SU-DHL-6 (cell line): ENCODE data around the gene ZC3H18.

ENCODE experiments used
- H2AFZ ChIP-seq: fragments of 200-600 bp; sonication (generic); 2 replicates; pipeline ENCODE4 v1.6.1; 2014; ENCODE audit warnings: low read depth, mild to moderate bottlenecking, moderate library complexity, mixed read lengths, antibody characterized with exemption, low read length; ENCODE audit not compliant: severe bottlenecking
- H3F3A ChIP-seq: fragments of 200-600 bp; shearing (Covaris generic); 2 replicates; pipeline ENCODE4 v1.6.0; 2016; ENCODE audit warnings: antibody characterized with exemption, mild to moderate bottlenecking; ENCODE audit not compliant: insufficient read depth
- H3K27ac ChIP-seq: fragments of 200-600 bp; sonication (generic); 2 replicates; pipeline ENCODE4 v1.5.1; 2016; ENCODE audit warnings: low read depth, mild to moderate bottlenecking, low read length, moderate library complexity, mixed read lengths
- H3K27me3 ChIP-seq: fragments of 200-600 bp; sonication (generic), shearing (Covaris generic); 2 replicates; pipeline ENCODE4 v1.6.0; 2014; ENCODE audit warnings: mild to moderate bottlenecking, low read length
- H3K36me3 ChIP-seq: fragments of 200-600 bp; sonication (generic); 2 replicates; pipeline ENCODE4 v1.6.1; 2014; ENCODE audit warnings: mild to moderate bottlenecking, low read length, mixed read lengths
- H3K4me2 ChIP-seq: fragments of 300-600, 200-600 bp; shearing (Covaris generic), sonication (generic); 2 replicates; pipeline ENCODE4 v1.6.0; 2014; ENCODE audit warnings: low read length, low read depth, mild to moderate bottlenecking; ENCODE audit not compliant: poor library complexity, severe bottlenecking
- H3K4me3 ChIP-seq: fragments of 200-600 bp; sonication (generic); 2 replicates; pipeline ENCODE4 v1.5.1; 2014; ENCODE audit warnings: antibody characterized with exemption, low read length, mild to moderate bottlenecking, mixed read lengths; ENCODE audit not compliant: insufficient read depth, poor library complexity, severe bottlenecking
- H3K79me2 ChIP-seq: fragments of 200-600 bp; sonication (generic); 2 replicates; pipeline ENCODE4 v1.6.1; 2014; ENCODE audit warnings: mild to moderate bottlenecking, low read length, moderate library complexity; ENCODE audit not compliant: insufficient read depth
- H3K9ac ChIP-seq: fragments of 200-600 bp; sonication (generic); 2 replicates; pipeline ENCODE4 v1.7.0; 2014; ENCODE audit warnings: mild to moderate bottlenecking, low read length
- H3K9me2 ChIP-seq: fragments of 200-600 bp; sonication (generic); replicated peaks from 2 replicates; pipeline ENCODE4 v1.6.1; 2014; ENCODE audit warnings: low read length; ENCODE audit not compliant: insufficient read depth
- H3K9me3 ChIP-seq: fragments of 200-600 bp; sonication (generic); 2 replicates; pipeline ENCODE4 v1.6.1; 2014; ENCODE audit warnings: low read length, mixed read lengths; ENCODE audit not compliant: insufficient read depth
- H4K20me1 ChIP-seq: fragments of 200-600 bp; sonication (generic); 2 replicates; pipeline ENCODE4 v1.6.1; 2014; ENCODE audit warnings: low read depth, mild to moderate bottlenecking, antibody characterized with exemption, low read length, moderate library complexity, mixed read lengths
- CTCF ChIP-seq: fragments of 200-600 bp; sonication (generic); IDR thresholded peaks from one replicate; pipeline ENCODE4 v1.5.1; 2017; ENCODE audit warnings: antibody characterized with exemption, mild to moderate bottlenecking, low read length, moderate library complexity; ENCODE audit not compliant: insufficient read depth, poor library complexity, severe bottlenecking
- EZH2phosphoT487 ChIP-seq: fragments of 200-600 bp; sonication (generic), shearing (Covaris generic); conservative IDR thresholded peaks from 2 replicates; pipeline ENCODE4 v1.6.1; 2018; ENCODE audit warnings: mild to moderate bottlenecking, antibody characterized with exemption, low read length, moderate library complexity, mixed read lengths

The ZC3H18 gene

GRCh38 chr16:88610909-88611812 lies 41.0 kb downstream of the ZC3H18 start:
- no peak overlapping the region for H3K27ac ChIP-seq
- H3K27me3 ChIP-seq: no peaks in the 10 kb centered on the region
- H3F3A ChIP-seq: no peaks in the 10 kb centered on the region
- H4K20me1 ChIP-seq: peaks cover 3% of the 10 kb centered on the region; the same call in 1 of the 2 replicates
- no peaks in the 10 kb centered on the region for H3K9me2 ChIP-seq
- peaks cover 5% of the 10 kb centered on the region; the same call in 1 of the 2 replicates for H3K36me3 ChIP-seq
- no peak overlapping the region for H2AFZ ChIP-seq
- H3K4me3 ChIP-seq: no peak overlapping the region
- no peak overlapping the region for H3K9ac ChIP-seq
- TF ChIP-seq CTCF (no peak), EZH2phosphoT487 (no peak)
- H3K9me3 ChIP-seq: no peaks in the 10 kb centered on the region
- no peak overlapping the region for H3K4me2 ChIP-seq
- 0 out of 2 replicates have a peak, but pooled peaks cover 14% of the 10 kb centered on the region for H3K79me2 ChIP-seq

- Histone ChIP-seq H2AFZ (no peak overlapping the region), H3K9me3 (no peaks in the 10 kb centered on the region), H4K20me1 (peaks cover 3% of the 10 kb centered on the region; the same call in 1 of the 2 replicates), H3K4me3 (no peak overlapping the region), H3K4me2 (no peak overlapping the region), H3K27me3 (no peaks in the 10 kb centered on the region), H3F3A (no peaks in the 10 kb centered on the region), H3K79me2 (0 out of 2 replicates have a peak, but pooled peaks cover 7% of the 10 kb centered on the region), H3K27ac (no peak overlapping the region), H3K9ac (no peak overlapping the region), H3K9me2 (no peaks in the 10 kb centered on the region), H3K36me3 (peaks cover 5% of the 10 kb centered on the region; the same call in 1 of the 2 replicates)
- TF ChIP-seq EZH2phosphoT487: no peak
Measured at GRCh38 chr16:88613293-88613692, 43.1 kb downstream of the ZC3H18 start.

GRCh38 chr16:88613911-88614817 lies 44.0 kb downstream of the ZC3H18 start:
- H3K27ac ChIP-seq: no peak overlapping the region
- H3K79me2 ChIP-seq: 0 out of 2 replicates have a peak, but pooled peaks cover 7% of the 10 kb centered on the region
- H3K9me2 ChIP-seq: no peaks in the 10 kb centered on the region
- H3K27me3 ChIP-seq: no peaks in the 10 kb centered on the region
- no peak overlapping the region for H3K4me3 ChIP-seq
- no peak overlapping the region for H2AFZ ChIP-seq
- no peaks in the 10 kb centered on the region for H3K9me3 ChIP-seq
- H3K4me2 ChIP-seq: no peak overlapping the region
- H3K9ac ChIP-seq: no peak overlapping the region
- peaks cover 3% of the 10 kb centered on the region; the same call in 1 of the 2 replicates for H4K20me1 ChIP-seq
- TF ChIP-seq EZH2phosphoT487 (no peak), CTCF (no peak)
- no peaks in the 10 kb centered on the region for H3K36me3 ChIP-seq
- no peaks in the 10 kb centered on the region for H3F3A ChIP-seq
